IMR-90 (cell line): ENCODE data around the gene SIGLEC14. TPM values are rescaled to one million over a fixed set of nuclear protein-coding genes. Genes with fewer than 3 reads are reported as not detected.
A peak's percentile ranks its signal among the peaks of the same experiment; 100 is the strongest.

ENCODE experiments used
- ATAC-seq: fragments of 200-7000 bp; cut with Tn5 transposase; 2 replicates; pipeline ENCODE4 v1.9.1; 2020; ENCODE audit warnings: low read depth, mild to moderate bottlenecking, moderate library complexity
- BruUV-seq: library from RNA; stranded (reverse); fragments of 400-500 nt; replicated peaks from 2 replicates; lab custom pipeline; 2021; lab: Mats Ljungman, UMichigan
- CTCF ChIA-PET: fragments of 300-600 bp; formaldehyde crosslinking; extraction: SDS; loops from one replicate; lab custom pipeline; 2021; ENCODE audit warnings: antibody characterized with exemption; lab: Yijun Ruan, JAX
- POLR2A ChIA-PET: fragments of 300-600 bp; sonication (Branson Sonifier 250); formaldehyde crosslinking; loops from one replicate; lab custom pipeline; 2022; ENCODE audit warnings: antibody characterized with exemption; ENCODE audit not compliant: unreplicated experiment; lab: Charles Lee
- DNase-seq: peaks from one replicate; pipeline ENCODE4 v3.0.0; 2013
- H2AFZ ChIP-seq: replicated peaks from 2 replicates; pipeline ENCODE3; 2013; ENCODE audit warnings: low read length, mild to moderate bottlenecking; ENCODE audit not compliant: poor library complexity
- H2AK5ac ChIP-seq: 2 replicates; pipeline ENCODE4 v1.6.1; 2013; ENCODE audit warnings: low read depth, low read length, inconsistent platforms
- H2AK9ac ChIP-seq: replicated peaks from 2 replicates; pipeline ENCODE3; 2013; ENCODE audit warnings: mild to moderate bottlenecking, low read depth, low read length, moderate library complexity; ENCODE audit not compliant: poor library complexity
- H2BK120ac ChIP-seq: 2 replicates; pipeline ENCODE4 v1.6.1; 2013; ENCODE audit warnings: low read depth, low read length, inconsistent platforms
- H2BK15ac ChIP-seq: 3 replicates; pipeline ENCODE4 v1.6.1; 2013; ENCODE audit warnings: low read depth, low read length, inconsistent platforms
- H2BK20ac ChIP-seq: 2 replicates; pipeline ENCODE4 v1.6.1; 2013; ENCODE audit warnings: low read depth, mild to moderate bottlenecking, inconsistent platforms, low read length, moderate library complexity
- H2BK5ac ChIP-seq: 2 replicates; pipeline ENCODE4 v1.6.1; 2013; ENCODE audit warnings: mild to moderate bottlenecking, low read depth, low read length, inconsistent platforms; ENCODE audit not compliant: poor library complexity, severe bottlenecking
- H3K14ac ChIP-seq: replicated peaks from 2 replicates; pipeline ENCODE4 v1.6.1; 2013; ENCODE audit warnings: low read depth, low read length, inconsistent platforms
- H3K18ac ChIP-seq: 2 replicates; pipeline ENCODE4 v1.6.1; 2013; ENCODE audit warnings: low read depth, low read length, control low read depth
- H3K23ac ChIP-seq: 2 replicates; pipeline ENCODE4 v1.6.1; 2013; ENCODE audit warnings: low read depth, low read length, inconsistent platforms
- H3K27ac ChIP-seq: 2 replicates; pipeline ENCODE4 v1.5.1; 2013; ENCODE audit warnings: mild to moderate bottlenecking, control low read depth, low read length; ENCODE audit not compliant: insufficient read depth
- H3K27me3 ChIP-seq: 2 replicates; pipeline ENCODE4 v1.6.1; 2013; ENCODE audit warnings: low read length; ENCODE audit not compliant: control insufficient read depth, insufficient read depth
- H3K36me3 ChIP-seq: 2 replicates; pipeline ENCODE4 v1.6.1; 2013; ENCODE audit warnings: low read length, mixed read lengths; ENCODE audit not compliant: control insufficient read depth, insufficient read depth
- H3K4ac ChIP-seq: 2 replicates; pipeline ENCODE4 v1.6.1; 2013; ENCODE audit warnings: low read depth, low read length, inconsistent platforms
- H3K4me1 ChIP-seq: 2 replicates; pipeline ENCODE4 v1.6.1; 2013; ENCODE audit warnings: low read length, mixed read lengths; ENCODE audit not compliant: control insufficient read depth, insufficient read depth
- H3K4me2 ChIP-seq: 2 replicates; pipeline ENCODE4 v1.6.1; 2013; ENCODE audit warnings: low read depth, mild to moderate bottlenecking, control low read depth, low read length, moderate library complexity
- H3K4me3 ChIP-seq: 2 replicates; pipeline ENCODE4 v1.5.1; 2013; ENCODE audit warnings: low read depth, mild to moderate bottlenecking, control low read depth, low read length, moderate library complexity; ENCODE audit not compliant: insufficient read depth
- H3K56ac ChIP-seq: 2 replicates; pipeline ENCODE4 v1.6.1; 2013; ENCODE audit warnings: low read length, inconsistent platforms; ENCODE audit not compliant: insufficient read depth; ENCODE audit errors: extremely low read depth
- H3K79me1 ChIP-seq, 2 experiments: 2 replicates each; pipeline ENCODE4 v1.6.1; 2013; ENCODE audit warnings: low read length in 2 of 2, inconsistent platforms in 1 of 2, low read depth in 1 of 2
- H3K9ac ChIP-seq: 2 replicates; pipeline ENCODE4 v1.6.1; 2013; ENCODE audit warnings: low read depth, low read length, control low read depth
- H3K9me1 ChIP-seq: 2 replicates; pipeline ENCODE4 v1.6.1; 2013; ENCODE audit warnings: low read length, inconsistent platforms; ENCODE audit not compliant: insufficient read depth
- H3K9me3 ChIP-seq: 2 replicates; pipeline ENCODE4 v1.6.1; 2013; ENCODE audit warnings: low read length; ENCODE audit not compliant: control insufficient read depth, insufficient read depth
- H4K20me1 ChIP-seq: 2 replicates; pipeline ENCODE4 v1.6.1; 2013; ENCODE audit warnings: low read length, inconsistent platforms; ENCODE audit not compliant: insufficient read depth
- H4K5ac ChIP-seq: 2 replicates; pipeline ENCODE4 v1.6.1; 2013; ENCODE audit warnings: mild to moderate bottlenecking, low read depth, low read length, control low read depth
- H4K8ac ChIP-seq, 2 experiments: 2 replicates each; pipeline ENCODE4 v1.6.1; 2013; ENCODE audit warnings: low read depth in 2 of 2, low read length in 2 of 2, control low read depth in 1 of 2, inconsistent platforms in 1 of 2
- H4K91ac ChIP-seq: 2 replicates; pipeline ENCODE4 v1.6.1; 2013; ENCODE audit warnings: low read depth, low read length, inconsistent platforms; ENCODE audit not compliant: insufficient read depth
- BHLHE40 ChIP-seq: fragments of 150-350 bp; IDR thresholded peaks from 2 replicates; pipeline ENCODE4 v1.6.1; 2016; ENCODE audit warnings: mild to moderate bottlenecking, low read depth, low read length
- CEBPB ChIP-seq: IDR thresholded peaks from 2 replicates; pipeline ENCODE4 v1.6.1; 2012; ENCODE audit warnings: low read depth, low read length, improper control_type of control experiment
- CHD1 ChIP-seq: IDR thresholded peaks from 2 replicates; pipeline ENCODE4 v1.6.1; 2012; ENCODE audit warnings: low read depth, low read length, improper control_type of control experiment
- FOS ChIP-seq: fragments of 150-350 bp; IDR thresholded peaks from 2 replicates; pipeline ENCODE4 v1.6.1; 2016; ENCODE audit warnings: low read depth, low read length
- MAFK ChIP-seq: IDR thresholded peaks from 2 replicates; pipeline ENCODE4 v1.6.1; 2012; ENCODE audit warnings: low read depth, low read length, improper control_type of control experiment
- MAZ ChIP-seq: IDR thresholded peaks from 2 replicates; pipeline ENCODE4 v1.6.1; 2012; ENCODE audit warnings: low read depth, mild to moderate bottlenecking, low read length, improper control_type of control experiment, moderate library complexity, borderline replicate concordance
- MXI1 ChIP-seq: IDR thresholded peaks from 2 replicates; pipeline ENCODE4 v1.6.1; 2012; ENCODE audit warnings: low read depth, mild to moderate bottlenecking, low read length, moderate library complexity, borderline replicate concordance
- NFE2L2 ChIP-seq: fragments of 150-350 bp; IDR thresholded peaks from 2 replicates; pipeline ENCODE4 v1.6.1; 2016; ENCODE audit warnings: low read depth, mild to moderate bottlenecking, low read length
- POLR2A ChIP-seq: IDR thresholded peaks from 2 replicates; pipeline ENCODE4 v1.6.1; 2012; ENCODE audit warnings: mild to moderate bottlenecking, low read depth, low read length
- RAD21 ChIP-seq: IDR thresholded peaks from 2 replicates; pipeline ENCODE4 v1.6.1; 2012; ENCODE audit warnings: low read length, improper control_type of control experiment
- RCOR1 ChIP-seq: IDR thresholded peaks from 2 replicates; pipeline ENCODE4 v1.6.1; 2012; ENCODE audit warnings: mild to moderate bottlenecking, low read length, improper control_type of control experiment; ENCODE audit not compliant: insufficient replicate concordance
- RFX5 ChIP-seq: IDR thresholded peaks from 2 replicates; pipeline ENCODE4 v1.8.0; 2012; ENCODE audit warnings: low read depth, mild to moderate bottlenecking, low read length, moderate library complexity
- SMC3 ChIP-seq: fragments of 150-350 bp; IDR thresholded peaks from 2 replicates; pipeline ENCODE4 v1.6.1; 2016; ENCODE audit warnings: low read depth, mild to moderate bottlenecking, antibody characterized with exemption, low read length, moderate library complexity
- WGBS, 2 experiments: methylation state at CpG; one replicate each; pipeline versions ENCODE4 v1.1.5 to v1.1.7; 2013; ENCODE audit warnings: missing lambda C conversion rate in 2 of 2; ENCODE audit not compliant: insufficient read length in 1 of 2; ENCODE audit errors: extremely low coverage in 2 of 2; 5-methylcytosine and 5-hydroxymethylcytosine counted together
- dilution Hi-C: fragments of 300-500 bp; cut with HindIII; formaldehyde crosslinking; loops from one replicate; pipeline ENCODE4 v1.14.3; 2018; ENCODE audit warnings: low sequenced_read_pairs; ENCODE audit not compliant: unreplicated experiment
- in situ Hi-C: fragments of 300-500 bp; cut with MboI; formaldehyde crosslinking; loops from 3 replicates; pipeline ENCODE4 v1.14.3; 2019; ENCODE audit warnings: low sequenced_read_pairs, inconsistent platforms, mixed read lengths
- intact Hi-C: fragments of 100-400 bp; cut with micrococcal nuclease; formaldehyde crosslinking; loops from 2 replicates; pipeline ENCODE4 v1.10.0; 2022
- polyA plus RNA-seq, 3 experiments: library from polyadenylated mRNA; depleted of rRNA; stranded (reverse); fragments of >200 nt; gene quantifications; 2 replicates each; pipeline ENCODE4 v1.2.3, GENCODE V29; 2012; ENCODE audit warnings: low replicate concordance in 1 of 3
- total RNA-seq: library from RNA; depleted of rRNA; stranded (reverse); fragments of >200 nt; gene quantifications from 2 replicates; pipeline ENCODE4 v1.2.3, GENCODE V29; 2012
- TF ChIP-seq, protein P1 (sequence below): fragments of 150-350 bp; IDR thresholded peaks from 2 replicates; pipeline ENCODE4 v1.6.1; 2016; ENCODE audit warnings: low read depth, mild to moderate bottlenecking, low read length, moderate library complexity, borderline replicate concordance
- TF ChIP-seq, protein P2 (sequence below): fragments of 150-350 bp; IDR thresholded peaks from 2 replicates; pipeline ENCODE4 v1.6.1; 2017; ENCODE audit warnings: mild to moderate bottlenecking, antibody characterized with exemption, low read length, low read depth
- TF ChIP-seq, protein P3 (sequence below): conservative IDR thresholded peaks from 2 replicates; pipeline ENCODE4 v1.5.1; 2012; ENCODE audit warnings: mild to moderate bottlenecking, low read depth, low read length, improper control_type of control experiment

SIGLEC14 gene
- total and polyA plus RNA-seq, 2 of the 4 experiments (the other 2 are of a cell fraction) = not detected

DNA sequence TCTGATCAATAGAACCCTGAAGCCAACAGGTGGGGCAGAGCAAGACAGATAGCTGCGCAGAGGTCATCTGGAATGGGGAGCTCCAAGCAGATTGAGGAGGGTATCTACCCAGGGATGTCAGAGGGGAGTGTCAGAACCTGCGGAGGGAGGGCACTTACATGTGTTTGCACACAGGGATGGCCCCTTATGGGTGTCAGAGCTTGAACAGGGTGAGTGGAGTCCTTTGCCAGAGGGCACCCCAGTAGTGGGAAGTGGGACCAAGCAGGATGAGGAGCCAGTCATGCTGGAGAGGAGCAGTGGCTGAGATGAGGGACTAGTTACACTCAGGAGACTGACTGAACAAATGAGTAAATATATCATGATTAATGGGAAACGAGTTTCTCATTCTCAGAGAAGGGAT is 17.0 kb upstream of the SIGLEC14 start:
- BruUV-seq = no TSS peak
- ChIA-PET POLR2A (interaction anchor here (0.6 kb wide), 1 partner anchor 526 kb away, joined by 3 read pairs; the partner anchor contains the start of gene PPP2R1A), CTCF (interaction anchor here (0.8 kb wide), 1 partner anchor 12 kb away, joined by 4 read pairs; no protein-coding TSS in a partner anchor)
- Histone ChIP-seq H3K23ac (no peak overlapping the region), H2AK5ac (no peak overlapping the region), H3K36me3 (no peaks in the 10 kb centered on the region), H3K9ac (no peak overlapping the region), H4K91ac (no peak overlapping the region), H3K27ac (no peak overlapping the region), H3K4me3 (no peak overlapping the region), H2BK5ac (no peak overlapping the region), H4K20me1 (no peaks in the 10 kb centered on the region), H2AFZ (no peak overlapping the region), H3K27me3 (no peaks in the 10 kb centered on the region), H4K8ac (no peak overlapping the region), H3K79me1 (no peaks in the 10 kb centered on the region), H2BK20ac (no peak overlapping the region), H2BK120ac (no peak overlapping the region), H3K4ac (no peak overlapping the region), H3K18ac (no peak overlapping the region), H3K14ac (no peak overlapping the region), H3K56ac (no peak overlapping the region), H2BK15ac (no peak overlapping the region), H3K9me1 (no peaks in the 10 kb centered on the region), H3K9me3 (no peaks in the 10 kb centered on the region), H2AK9ac (peak overlapping the region; percentile 65), H3K4me1 (no peaks in the 10 kb centered on the region), H4K5ac (no peak overlapping the region), H3K4me2 (no peak overlapping the region)
- ATAC-seq = no peak
- 20% methylated on average over 1 of the region's 3 CpGs; no CpG with 5 or more reads in 1 of the 2 experiments for WGBS, 2 experiments
- no peak for DNase-seq
- dilution Hi-C loops (no loop called here), in situ Hi-C loops (loop anchor here (10.0 kb wide), 1 partner anchor 111 kb away; no protein-coding TSS in a partner anchor), intact Hi-C loops (loop anchor here (2.0 kb wide), 1 partner anchor 115 kb away; no protein-coding TSS in a partner anchor)
- TF ChIP-seq, protein P1, sequence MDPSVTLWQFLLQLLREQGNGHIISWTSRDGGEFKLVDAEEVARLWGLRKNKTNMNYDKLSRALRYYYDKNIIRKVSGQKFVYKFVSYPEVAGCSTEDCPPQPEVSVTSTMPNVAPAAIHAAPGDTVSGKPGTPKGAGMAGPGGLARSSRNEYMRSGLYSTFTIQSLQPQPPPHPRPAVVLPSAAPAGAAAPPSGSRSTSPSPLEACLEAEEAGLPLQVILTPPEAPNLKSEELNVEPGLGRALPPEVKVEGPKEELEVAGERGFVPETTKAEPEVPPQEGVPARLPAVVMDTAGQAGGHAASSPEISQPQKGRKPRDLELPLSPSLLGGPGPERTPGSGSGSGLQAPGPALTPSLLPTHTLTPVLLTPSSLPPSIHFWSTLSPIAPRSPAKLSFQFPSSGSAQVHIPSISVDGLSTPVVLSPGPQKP = no peak
- TF ChIP-seq BHLHE40 (no peak), POLR2A (no peak), SMC3 (no peak), MXI1 (no peak), FOS (no peak), CHD1 (no peak), NFE2L2 (no peak), MAFK (no peak), RFX5 (no peak), CEBPB (no peak), MAZ (no peak), RAD21 (no peak), RCOR1 (no peak)
- TF ChIP-seq, protein P2, sequence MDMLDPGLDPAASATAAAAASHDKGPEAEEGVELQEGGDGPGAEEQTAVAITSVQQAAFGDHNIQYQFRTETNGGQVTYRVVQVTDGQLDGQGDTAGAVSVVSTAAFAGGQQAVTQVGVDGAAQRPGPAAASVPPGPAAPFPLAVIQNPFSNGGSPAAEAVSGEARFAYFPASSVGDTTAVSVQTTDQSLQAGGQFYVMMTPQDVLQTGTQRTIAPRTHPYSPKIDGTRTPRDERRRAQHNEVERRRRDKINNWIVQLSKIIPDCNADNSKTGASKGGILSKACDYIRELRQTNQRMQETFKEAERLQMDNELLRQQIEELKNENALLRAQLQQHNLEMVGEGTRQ = no peak
- TF ChIP-seq, protein P3, sequence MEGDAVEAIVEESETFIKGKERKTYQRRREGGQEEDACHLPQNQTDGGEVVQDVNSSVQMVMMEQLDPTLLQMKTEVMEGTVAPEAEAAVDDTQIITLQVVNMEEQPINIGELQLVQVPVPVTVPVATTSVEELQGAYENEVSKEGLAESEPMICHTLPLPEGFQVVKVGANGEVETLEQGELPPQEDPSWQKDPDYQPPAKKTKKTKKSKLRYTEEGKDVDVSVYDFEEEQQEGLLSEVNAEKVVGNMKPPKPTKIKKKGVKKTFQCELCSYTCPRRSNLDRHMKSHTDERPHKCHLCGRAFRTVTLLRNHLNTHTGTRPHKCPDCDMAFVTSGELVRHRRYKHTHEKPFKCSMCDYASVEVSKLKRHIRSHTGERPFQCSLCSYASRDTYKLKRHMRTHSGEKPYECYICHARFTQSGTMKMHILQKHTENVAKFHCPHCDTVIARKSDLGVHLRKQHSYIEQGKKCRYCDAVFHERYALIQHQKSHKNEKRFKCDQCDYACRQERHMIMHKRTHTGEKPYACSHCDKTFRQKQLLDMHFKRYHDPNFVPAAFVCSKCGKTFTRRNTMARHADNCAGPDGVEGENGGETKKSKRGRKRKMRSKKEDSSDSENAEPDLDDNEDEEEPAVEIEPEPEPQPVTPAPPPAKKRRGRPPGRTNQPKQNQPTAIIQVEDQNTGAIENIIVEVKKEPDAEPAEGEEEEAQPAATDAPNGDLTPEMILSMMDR = no peak
